Measurements from ENCODE around the gene SFXN3. TPM values are rescaled to one million over a fixed set of nuclear protein-coding genes. Genes with fewer than 3 reads are reported as not detected.

SFXN3 gene
- total RNA-seq, 1 donor from 2014 or later, result 13.4 TPM

- H3K9me3 ChIP-seq (replicated peaks), result no peaks in the 10 kb centered on the region
- TF ChIP-seq, protein P1, sequence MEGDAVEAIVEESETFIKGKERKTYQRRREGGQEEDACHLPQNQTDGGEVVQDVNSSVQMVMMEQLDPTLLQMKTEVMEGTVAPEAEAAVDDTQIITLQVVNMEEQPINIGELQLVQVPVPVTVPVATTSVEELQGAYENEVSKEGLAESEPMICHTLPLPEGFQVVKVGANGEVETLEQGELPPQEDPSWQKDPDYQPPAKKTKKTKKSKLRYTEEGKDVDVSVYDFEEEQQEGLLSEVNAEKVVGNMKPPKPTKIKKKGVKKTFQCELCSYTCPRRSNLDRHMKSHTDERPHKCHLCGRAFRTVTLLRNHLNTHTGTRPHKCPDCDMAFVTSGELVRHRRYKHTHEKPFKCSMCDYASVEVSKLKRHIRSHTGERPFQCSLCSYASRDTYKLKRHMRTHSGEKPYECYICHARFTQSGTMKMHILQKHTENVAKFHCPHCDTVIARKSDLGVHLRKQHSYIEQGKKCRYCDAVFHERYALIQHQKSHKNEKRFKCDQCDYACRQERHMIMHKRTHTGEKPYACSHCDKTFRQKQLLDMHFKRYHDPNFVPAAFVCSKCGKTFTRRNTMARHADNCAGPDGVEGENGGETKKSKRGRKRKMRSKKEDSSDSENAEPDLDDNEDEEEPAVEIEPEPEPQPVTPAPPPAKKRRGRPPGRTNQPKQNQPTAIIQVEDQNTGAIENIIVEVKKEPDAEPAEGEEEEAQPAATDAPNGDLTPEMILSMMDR (IDR thresholded peaks at IDR 0.05; ENCODE audit: borderline replicate concordance), result no peak
- DNase-seq, result no peak
- intact Hi-C loops (cut with micrococcal nuclease), result no loop called here
- peaks cover 20% of the 10 kb centered on the region for H3K4me1 ChIP-seq
- peaks cover 12% of the 10 kb centered on the region for H3K27me3 ChIP-seq (ENCODE audit: low read depth)
- no peak overlapping the region for H3K27ac ChIP-seq (replicated peaks)
- H3K4me3 ChIP-seq, result no peak overlapping the region
- no peaks in the 10 kb centered on the region for H3K36me3 ChIP-seq
Observed at GRCh38 chr10:101056365-101057151, 25.5 kb downstream of the SFXN3 start.

- peak overlapping the region; percentile 88 for H3K4me3 ChIP-seq
- H3K36me3 ChIP-seq, result no peaks in the 10 kb centered on the region
- H3K27ac ChIP-seq (replicated peaks), result peak overlapping the region; percentile 99
- intact Hi-C loops (cut with micrococcal nuclease), result no loop called here
- H3K27me3 ChIP-seq (ENCODE audit: low read depth), result peaks cover 23% of the 10 kb centered on the region
- H3K9me3 ChIP-seq (replicated peaks), result no peaks in the 10 kb centered on the region
- peak; percentile 94 for DNase-seq
- TF ChIP-seq, protein P1 (IDR thresholded peaks at IDR 0.05; ENCODE audit: borderline replicate concordance), result peak; percentile 88
- peaks cover 58% of the 10 kb centered on the region for H3K4me1 ChIP-seq
Observed at GRCh38 chr10:101060036-101060950, 29.3 kb downstream of the SFXN3 start.

GRCh38 chr10:101060951-101061623 lies 30.1 kb downstream of the SFXN3 start:
- DNase-seq, result peak; percentile 97
- H3K27me3 ChIP-seq (ENCODE audit: low read depth), result peaks cover 27% of the 10 kb centered on the region
- H3K36me3 ChIP-seq, result no peaks in the 10 kb centered on the region
- H3K4me3 ChIP-seq, result peak overlapping the region; percentile 88
- no peaks in the 10 kb centered on the region for H3K9me3 ChIP-seq (replicated peaks)
- TF ChIP-seq, protein P1 (IDR thresholded peaks at IDR 0.05; ENCODE audit: borderline replicate concordance), result no peak
- peak overlapping the region; percentile 99 for H3K27ac ChIP-seq (replicated peaks)
- H3K4me1 ChIP-seq, result peaks cover 66% of the 10 kb centered on the region
- intact Hi-C loops (cut with micrococcal nuclease), result no loop called here

DNA sequence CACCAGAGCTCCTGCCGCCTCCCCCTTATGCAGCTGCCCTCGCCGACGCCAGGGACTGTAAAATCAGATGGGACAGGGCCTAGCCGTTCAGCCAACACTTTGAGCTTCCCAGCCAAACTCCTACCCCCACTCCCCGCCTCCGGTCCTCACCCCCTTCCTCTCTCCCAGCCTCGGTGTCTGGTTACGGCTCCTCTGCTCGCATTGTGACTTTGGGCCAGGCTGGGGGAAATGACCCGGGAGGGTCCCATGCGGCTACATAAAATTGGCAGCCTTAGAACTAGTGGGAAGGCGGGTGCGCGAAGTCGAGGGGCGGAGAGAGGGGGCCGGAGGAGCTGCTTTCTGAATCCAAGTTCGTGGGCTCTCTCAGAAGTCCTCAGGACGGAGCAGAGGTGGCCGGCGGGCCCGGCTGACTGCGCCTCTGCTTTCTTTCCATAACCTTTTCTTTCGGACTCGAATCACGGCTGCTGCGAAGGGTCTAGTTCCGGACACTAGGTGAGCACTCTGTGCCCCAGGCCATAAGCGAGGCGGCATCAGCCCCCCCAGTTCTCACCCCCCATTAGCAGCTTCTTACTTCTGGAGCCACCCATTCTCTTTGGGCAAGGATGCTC lies 30.7 kb downstream of the SFXN3 start, which contains the start of gene KAZALD1:
Gene KAZALD1, plus strand, starts transcription at position 366 of the 608 bp plus-strand sequence. CDS start 604 bp downstream, outside the sequence.
- no peaks in the 10 kb centered on the region for H3K9me3 ChIP-seq (replicated peaks)
- intact Hi-C loops (cut with micrococcal nuclease), result no loop called here
- H3K4me1 ChIP-seq, result peaks cover 72% of the 10 kb centered on the region
- H3K4me3 ChIP-seq, result peak within 1 kb of the TSS; percentile 88
- peak within 1 kb of the TSS; percentile 99 for H3K27ac ChIP-seq (replicated peaks)
- H3K36me3 ChIP-seq, result no peaks in the 10 kb centered on the region
- TF ChIP-seq, protein P1 (IDR thresholded peaks at IDR 0.05; ENCODE audit: borderline replicate concordance), result no peak
- peaks cover 30% of the 10 kb centered on the region for H3K27me3 ChIP-seq (ENCODE audit: low read depth)
- DNase-seq, result peak; percentile 69
